ENCODE measurements around the gene CELF2. TPM values are rescaled to one million over a fixed set of nuclear protein-coding genes. Genes with fewer than 3 reads are reported as not detected.

The CELF2 gene
- total RNA-seq, 1 experiment from 2014 or later = 28.7 TPM

DNA sequence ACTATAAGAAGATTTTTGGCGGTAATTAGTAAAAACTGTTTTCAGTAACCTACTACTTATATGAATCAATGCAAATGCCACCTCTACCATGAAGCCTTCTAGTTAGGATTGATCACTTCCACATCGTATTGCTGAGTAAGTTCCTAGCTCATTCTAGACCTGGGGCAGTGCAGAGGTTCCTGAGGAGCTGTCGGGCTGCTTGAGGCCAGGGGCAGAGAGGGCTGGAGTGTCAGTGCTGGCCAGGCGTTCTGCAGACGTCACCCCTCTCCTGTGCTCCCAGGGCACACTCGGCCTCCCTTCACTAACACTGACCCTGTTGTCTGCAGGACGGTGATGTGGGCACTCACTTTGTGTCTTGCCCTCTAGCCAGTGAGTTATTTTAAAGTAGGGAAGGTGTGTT, 275.7 kb downstream of the CELF2 start:
- no peak overlapping the region for H4K91ac ChIP-seq (ENCODE audit: insufficient read length, low read depth, low read length)
- no peak overlapping the region for H4K5ac ChIP-seq (ENCODE audit: insufficient read length, low read depth, low read length)
- no peak for DNase-seq
- H2BK15ac ChIP-seq (ENCODE audit: low read depth, low read length) = no peak overlapping the region
- H3K56ac ChIP-seq (ENCODE audit: insufficient read length, low read depth, low read length) = no peak overlapping the region
- H3T11ph ChIP-seq (ENCODE audit: low read length) = no peak overlapping the region
- no peaks in the 10 kb centered on the region for H3K79me1 ChIP-seq (ENCODE audit: insufficient read depth, low read depth, low read length, poor library complexity, severe bottlenecking)
- H2BK5ac ChIP-seq (ENCODE audit: insufficient read length, low read length) = no peak overlapping the region
- no peak overlapping the region for H3K4ac ChIP-seq (ENCODE audit: low read depth, low read length)
- no peak overlapping the region for H3K27ac Mint-ChIP-seq
- TF ChIP-seq, protein P1, sequence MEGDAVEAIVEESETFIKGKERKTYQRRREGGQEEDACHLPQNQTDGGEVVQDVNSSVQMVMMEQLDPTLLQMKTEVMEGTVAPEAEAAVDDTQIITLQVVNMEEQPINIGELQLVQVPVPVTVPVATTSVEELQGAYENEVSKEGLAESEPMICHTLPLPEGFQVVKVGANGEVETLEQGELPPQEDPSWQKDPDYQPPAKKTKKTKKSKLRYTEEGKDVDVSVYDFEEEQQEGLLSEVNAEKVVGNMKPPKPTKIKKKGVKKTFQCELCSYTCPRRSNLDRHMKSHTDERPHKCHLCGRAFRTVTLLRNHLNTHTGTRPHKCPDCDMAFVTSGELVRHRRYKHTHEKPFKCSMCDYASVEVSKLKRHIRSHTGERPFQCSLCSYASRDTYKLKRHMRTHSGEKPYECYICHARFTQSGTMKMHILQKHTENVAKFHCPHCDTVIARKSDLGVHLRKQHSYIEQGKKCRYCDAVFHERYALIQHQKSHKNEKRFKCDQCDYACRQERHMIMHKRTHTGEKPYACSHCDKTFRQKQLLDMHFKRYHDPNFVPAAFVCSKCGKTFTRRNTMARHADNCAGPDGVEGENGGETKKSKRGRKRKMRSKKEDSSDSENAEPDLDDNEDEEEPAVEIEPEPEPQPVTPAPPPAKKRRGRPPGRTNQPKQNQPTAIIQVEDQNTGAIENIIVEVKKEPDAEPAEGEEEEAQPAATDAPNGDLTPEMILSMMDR (conservative IDR thresholded peaks at IDR 0.05) = no peak
- H3K14ac ChIP-seq (ENCODE audit: insufficient read depth, low read length) = no peak overlapping the region
- H3K23me2 ChIP-seq (ENCODE audit: insufficient read length, low read depth, low read length, poor library complexity, severe bottlenecking) = no peaks in the 10 kb centered on the region
- no CpG with 5 or more reads among the region's 7 CpGs for WGBS (ENCODE audit: extremely low coverage, insufficient read length, low lambda C conversion rate)
- H3K27me3 ChIP-seq (ENCODE audit: insufficient read depth, low read length) = no peaks in the 10 kb centered on the region
- no peak overlapping the region for H3K9ac ChIP-seq (ENCODE audit: extremely low read depth, insufficient read length, low read length)
- H3K4me3 Mint-ChIP-seq = no peak overlapping the region
- no peak overlapping the region for H3K27ac ChIP-seq (ENCODE audit: insufficient read length, low read depth, low read length)
- H3K79me2 ChIP-seq (ENCODE audit: insufficient read depth, low read length) = no peaks in the 10 kb centered on the region
- H4K20me1 ChIP-seq (ENCODE audit: control insufficient read depth, insufficient read depth, insufficient read length) = no peaks in the 10 kb centered on the region
- no peaks in the 10 kb centered on the region for H3K9me3 ChIP-seq (ENCODE audit: control insufficient read depth, low read depth, low read length)
- H2BK12ac ChIP-seq (ENCODE audit: insufficient read length, low read depth, low read length) = no peak overlapping the region
- H3K18ac ChIP-seq (ENCODE audit: insufficient read length, low read depth, low read length) = no peak overlapping the region
- no peak overlapping the region for H2BK120ac ChIP-seq (ENCODE audit: low read depth, low read length, poor library complexity, severe bottlenecking)
- no peaks in the 10 kb centered on the region for H3K4me1 ChIP-seq (ENCODE audit: insufficient read depth, low read length)
- H2AFZ ChIP-seq (ENCODE audit: low read length) = no peak overlapping the region
- no peak overlapping the region for H3K23ac ChIP-seq (ENCODE audit: insufficient read length, low read depth, low read length)
- H2AK5ac ChIP-seq (ENCODE audit: insufficient read length, low read length) = no peak overlapping the region
- peaks cover 2 to 36% (median 13%) of the 10 kb centered on the region in 3 experiments; a peak in 5 of 7 replicates for H3K36me3 Mint-ChIP-seq (ENCODE audit: insufficient read depth in 1 of 3, low read depth in 3 of 3)
- H3K27me3 Mint-ChIP-seq (ENCODE audit: low read depth) = no peaks in the 10 kb centered on the region
- peaks cover 13 to 16% of the 10 kb centered on the region in 2 experiments for H3K4me1 Mint-ChIP-seq
- no peak overlapping the region for H3K4me2 ChIP-seq (ENCODE audit: insufficient read depth, insufficient read length, low read length)
- no peaks in the 10 kb centered on the region for H3K9me3 Mint-ChIP-seq
- H2BK20ac ChIP-seq (ENCODE audit: low read depth, low read length, poor library complexity, severe bottlenecking) = no peak overlapping the region
- no peak overlapping the region for H4K8ac ChIP-seq (replicated peaks; ENCODE audit: insufficient read length, low read depth, low read length)
